ENCODE measurements around the gene TENM4. TPM values are rescaled to one million over a fixed set of nuclear protein-coding genes. Genes with fewer than 3 reads are reported as not detected.

Gene TENM4
- total RNA-seq, 2 experiments from 2014 or later: not detected

DNA sequence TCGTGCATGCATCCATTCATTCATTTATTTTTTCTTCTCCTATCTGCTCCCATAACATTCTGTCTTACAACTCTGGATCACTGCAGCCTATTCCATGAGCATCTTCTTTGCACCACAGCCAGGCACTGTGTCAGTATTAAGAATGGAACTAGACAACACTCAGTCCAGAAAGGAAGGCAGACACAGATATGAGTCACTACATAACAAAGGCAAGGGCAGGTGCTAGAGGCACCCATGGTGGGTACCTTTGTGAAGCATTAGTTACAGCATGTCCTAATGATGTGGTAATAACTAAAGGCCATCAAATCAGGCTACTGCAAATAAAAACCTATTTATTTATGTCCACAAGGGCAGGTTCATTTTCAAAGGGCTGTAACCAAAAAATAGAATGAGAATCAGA is 28.1 kb downstream of the TENM4 start:
- Mint-ChIP-seq H3K4me3 (no peak overlapping the region), H3K9me3 (peaks cover 7% of the 10 kb centered on the region), H3K27me3 (peaks cover 3% of the 10 kb centered on the region), H3K27ac (no peak overlapping the region), H3K36me3 (no peaks in the 10 kb centered on the region), H3K4me1 (ENCODE audit: low read depth) (no peaks in the 10 kb centered on the region)
- POLR2A ChIA-PET: no interaction called here
- no peak for DNase-seq
- CTCF ChIA-PET: no interaction called here
- intact Hi-C loops (cut with micrococcal nuclease): no loop called here

DNA sequence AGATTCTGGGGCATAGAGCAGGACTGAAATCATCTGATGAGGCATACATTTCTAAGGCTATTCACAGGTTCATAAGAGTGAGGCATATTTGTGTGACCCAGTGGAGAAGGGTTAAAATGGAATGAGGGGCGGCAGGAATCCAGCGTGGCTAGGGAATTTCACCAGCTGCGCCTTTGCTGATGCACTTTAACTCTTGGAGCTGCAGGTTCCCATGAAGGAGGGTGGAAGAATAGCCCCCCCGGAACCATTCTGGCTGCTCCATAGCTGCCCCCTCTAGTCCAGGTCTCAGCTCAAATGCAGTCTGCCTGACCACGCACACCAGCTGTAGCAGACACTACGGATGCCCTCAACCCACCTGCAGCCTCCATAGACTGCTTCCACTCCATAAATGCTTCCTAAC is 31.5 kb downstream of the TENM4 start:
- Mint-ChIP-seq H3K27ac (no peak overlapping the region), H3K4me1 (ENCODE audit: low read depth) (no peaks in the 10 kb centered on the region), H3K4me3 (no peak overlapping the region), H3K9me3 (no peaks in the 10 kb centered on the region), H3K27me3 (peaks cover 3% of the 10 kb centered on the region), H3K36me3 (no peaks in the 10 kb centered on the region)
- POLR2A ChIA-PET: interaction anchor here (0.6 kb wide), 1 partner anchor 284 kb away, joined by 3 read pairs; no protein-coding TSS in a partner anchor
- DNase-seq: no peak
- CTCF ChIA-PET: no interaction called here
- intact Hi-C loops (cut with micrococcal nuclease): no loop called here

DNA sequence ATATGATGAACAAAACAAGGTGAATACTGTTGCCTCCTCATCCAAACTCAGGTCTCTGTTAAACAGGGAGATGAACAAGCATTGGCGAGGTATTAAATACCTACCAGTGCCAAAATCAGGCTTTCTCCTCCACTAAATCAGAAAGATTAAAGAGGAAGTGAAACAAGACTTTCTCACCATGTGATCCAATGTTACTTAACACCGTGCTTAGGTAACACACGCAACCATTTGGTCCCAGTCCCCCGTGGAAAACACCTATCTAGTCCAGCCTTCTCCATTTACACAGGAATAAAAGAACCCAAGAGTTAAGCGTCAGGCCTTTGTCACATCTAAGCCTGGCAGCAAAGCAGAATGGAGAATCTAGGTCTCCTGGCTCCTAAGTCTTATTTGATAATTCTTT is 34.5 kb downstream of the TENM4 start:
- Mint-ChIP-seq H3K4me1 (ENCODE audit: low read depth) (no peaks in the 10 kb centered on the region), H3K9me3 (no peaks in the 10 kb centered on the region), H3K27me3 (peaks cover 3% of the 10 kb centered on the region), H3K36me3 (no peaks in the 10 kb centered on the region), H3K4me3 (no peak overlapping the region), H3K27ac (no peak overlapping the region)
- DNase-seq: no peak
- intact Hi-C loops (cut with micrococcal nuclease): no loop called here
- ChIA-PET CTCF (no interaction called here), POLR2A (no interaction called here)

DNA sequence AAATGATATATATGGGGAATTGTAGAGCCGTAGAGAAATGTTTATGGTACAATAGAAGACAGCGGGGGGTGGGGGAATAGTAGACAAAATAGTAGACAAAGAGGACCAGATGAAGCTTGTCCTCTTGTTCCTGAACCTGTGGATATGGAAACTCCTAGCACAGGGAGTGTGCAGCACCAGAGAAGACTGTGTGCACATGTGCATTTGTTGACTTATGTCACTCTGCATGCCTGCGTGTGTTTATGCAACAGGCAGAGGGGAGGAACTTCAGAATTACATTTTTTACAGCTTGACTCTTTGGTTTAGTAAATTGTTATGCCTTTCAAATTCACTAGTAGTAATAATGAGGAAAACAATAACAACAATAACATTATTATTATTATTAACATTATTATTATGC is 36.0 kb downstream of the TENM4 start:
- DNase-seq: no peak
- Mint-ChIP-seq H3K9me3 (no peaks in the 10 kb centered on the region), H3K4me1 (ENCODE audit: low read depth) (no peaks in the 10 kb centered on the region), H3K36me3 (no peaks in the 10 kb centered on the region), H3K4me3 (no peak overlapping the region), H3K27me3 (no peaks in the 10 kb centered on the region), H3K27ac (no peak overlapping the region)
- ChIA-PET CTCF (no interaction called here), POLR2A (no interaction called here)
- intact Hi-C loops (cut with micrococcal nuclease): no loop called here

DNA sequence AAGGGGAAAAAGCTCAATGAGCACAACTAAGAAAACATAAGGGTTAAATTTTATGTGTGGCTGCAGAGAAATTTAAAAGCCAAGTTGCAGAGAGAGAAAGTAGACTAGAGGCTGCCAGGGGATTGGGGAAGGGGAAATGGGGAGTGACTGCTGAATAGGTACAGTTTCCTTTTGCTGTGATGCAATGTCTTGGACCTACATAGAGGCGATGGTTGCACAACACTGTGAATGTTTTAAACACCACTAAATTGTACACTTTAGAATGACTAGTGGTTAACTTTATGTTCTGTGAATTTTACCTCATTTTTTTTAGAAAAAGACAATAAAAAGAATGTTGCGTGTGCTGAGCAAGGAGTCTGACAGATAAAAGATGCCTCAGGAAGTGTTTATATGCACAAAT is 36.5 kb downstream of the TENM4 start:
- no peak overlapping the region for H3K27ac Mint-ChIP-seq
- H3K9me3 Mint-ChIP-seq: no peaks in the 10 kb centered on the region
- POLR2A ChIA-PET: no interaction called here
- CTCF ChIA-PET: no interaction called here
- DNase-seq: no peak
- intact Hi-C loops (cut with micrococcal nuclease): no loop called here
- H3K4me1 Mint-ChIP-seq (ENCODE audit: low read depth): no peaks in the 10 kb centered on the region
- H3K4me3 Mint-ChIP-seq: no peak overlapping the region
- no peaks in the 10 kb centered on the region for H3K27me3 Mint-ChIP-seq
- no peaks in the 10 kb centered on the region for H3K36me3 Mint-ChIP-seq

DNA sequence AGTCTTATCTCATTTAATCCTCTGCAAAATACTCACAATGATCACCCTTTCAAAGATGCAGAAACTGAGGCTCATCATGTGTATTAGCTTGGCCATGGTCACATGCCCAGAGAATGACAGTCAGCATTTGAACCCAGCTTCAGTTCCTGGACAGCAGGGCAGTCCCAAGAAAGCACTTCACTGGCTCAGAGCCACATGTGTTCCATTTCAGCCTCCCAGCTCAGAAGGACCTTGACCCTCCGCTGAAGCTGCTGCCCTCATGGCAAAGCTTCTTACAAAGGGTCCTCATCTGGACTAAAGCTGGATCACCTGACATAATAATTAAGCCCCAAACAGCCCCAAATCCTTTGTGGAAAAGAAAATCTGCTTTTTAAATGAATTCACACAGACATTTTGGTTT is 37.0 kb downstream of the TENM4 start:
- Mint-ChIP-seq H3K4me3 (no peak overlapping the region), H3K36me3 (no peaks in the 10 kb centered on the region), H3K27ac (no peak overlapping the region), H3K9me3 (no peaks in the 10 kb centered on the region), H3K4me1 (ENCODE audit: low read depth) (no peaks in the 10 kb centered on the region), H3K27me3 (no peaks in the 10 kb centered on the region)
- no peak for DNase-seq
- ChIA-PET CTCF (no interaction called here), POLR2A (no interaction called here)
- intact Hi-C loops (cut with micrococcal nuclease): no loop called here

DNA sequence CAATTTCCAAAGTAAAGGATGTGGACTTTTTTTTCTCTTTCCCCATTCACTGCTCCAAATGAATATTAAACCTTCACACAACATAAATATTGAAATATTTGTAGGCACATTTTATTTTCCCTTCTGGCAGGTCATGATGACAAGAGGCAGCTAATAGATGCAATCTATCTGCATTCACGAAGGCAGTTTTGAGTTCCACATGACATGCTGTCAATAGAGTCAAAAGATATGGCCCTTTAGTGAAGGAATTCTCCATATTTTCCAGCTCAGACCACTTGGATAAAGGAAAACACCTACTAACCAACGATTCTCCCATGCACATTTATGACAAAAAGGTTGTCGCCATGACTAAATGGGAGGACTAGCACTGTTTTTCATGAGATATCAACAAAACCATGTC is 37.9 kb downstream of the TENM4 start:
- no peak overlapping the region for H3K27ac Mint-ChIP-seq
- ChIA-PET POLR2A (no interaction called here), CTCF (no interaction called here)
- no peaks in the 10 kb centered on the region for H3K27me3 Mint-ChIP-seq
- no peak for DNase-seq
- no peaks in the 10 kb centered on the region for H3K36me3 Mint-ChIP-seq
- no peaks in the 10 kb centered on the region for H3K4me1 Mint-ChIP-seq (ENCODE audit: low read depth)
- no peaks in the 10 kb centered on the region for H3K9me3 Mint-ChIP-seq
- H3K4me3 Mint-ChIP-seq: no peak overlapping the region
- intact Hi-C loops (cut with micrococcal nuclease): no loop called here

DNA sequence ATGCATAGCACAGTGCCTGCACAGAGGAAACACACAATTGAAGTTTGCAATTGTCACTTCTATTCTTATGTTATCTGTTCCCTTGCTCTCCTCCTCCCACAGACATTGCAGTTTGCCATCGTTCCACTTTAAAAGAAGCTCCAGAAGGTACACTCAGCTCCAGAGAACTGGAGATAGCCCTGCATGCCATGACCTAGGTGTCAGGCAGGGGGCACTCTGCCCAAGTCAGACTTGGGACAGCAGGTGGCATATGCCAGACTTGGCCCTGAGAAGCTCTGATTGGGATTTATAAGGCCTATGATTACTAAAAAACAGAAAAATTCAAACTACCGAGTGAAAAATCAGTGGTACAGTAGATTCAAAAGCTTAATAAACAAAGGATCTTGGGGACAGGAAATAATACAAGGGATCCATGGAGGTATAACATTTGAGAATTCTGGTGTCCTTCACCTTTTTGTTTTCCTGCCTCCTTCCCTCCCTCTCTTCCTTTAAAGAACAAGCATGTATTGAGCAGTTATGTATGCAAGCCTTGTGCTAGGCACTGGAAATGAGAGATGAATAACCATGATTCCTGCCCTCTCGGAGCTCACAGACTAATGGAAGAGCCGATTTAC is 40.0 kb downstream of the TENM4 start:
- peak; percentile 22 for DNase-seq
- Mint-ChIP-seq H3K4me1 (ENCODE audit: low read depth) (no peaks in the 10 kb centered on the region), H3K36me3 (no peaks in the 10 kb centered on the region), H3K27ac (no peak overlapping the region), H3K4me3 (no peak overlapping the region), H3K27me3 (no peaks in the 10 kb centered on the region), H3K9me3 (no peaks in the 10 kb centered on the region)
- intact Hi-C loops (cut with micrococcal nuclease): no loop called here
- ChIA-PET CTCF (interaction anchor here (1.1 kb wide), 2 partner anchors 10 to 97 kb away, joined by 3 read pairs; no protein-coding TSS in a partner anchor), POLR2A (no interaction called here)

DNA sequence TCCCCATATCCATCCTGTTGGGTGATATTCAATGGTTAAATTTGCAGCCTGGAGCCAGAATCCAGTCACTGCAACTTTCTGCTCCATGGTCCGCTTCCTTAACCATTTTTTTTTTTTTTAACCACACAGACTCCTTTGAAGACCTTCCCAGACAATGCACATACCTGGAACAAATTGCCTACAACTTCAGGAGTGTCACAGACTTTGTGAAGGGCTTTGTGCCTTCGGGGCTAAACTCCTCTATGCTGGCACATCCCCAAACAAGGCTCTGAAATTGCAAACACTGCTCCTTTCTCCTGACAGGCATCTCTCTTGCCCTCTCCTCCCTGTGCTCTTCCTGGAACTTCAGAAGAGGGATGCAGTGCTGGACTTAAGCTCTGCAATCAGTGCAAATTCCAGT is 40.6 kb downstream of the TENM4 start:
- DNase-seq: no peak
- CTCF ChIA-PET: interaction anchor here (1.1 kb wide), 2 partner anchors 11 to 97 kb away, joined by 3 read pairs; no protein-coding TSS in a partner anchor
- intact Hi-C loops (cut with micrococcal nuclease): no loop called here
- POLR2A ChIA-PET: no interaction called here
- Mint-ChIP-seq H3K4me3 (no peak overlapping the region), H3K9me3 (no peaks in the 10 kb centered on the region), H3K27me3 (no peaks in the 10 kb centered on the region), H3K4me1 (ENCODE audit: low read depth) (no peaks in the 10 kb centered on the region), H3K36me3 (no peaks in the 10 kb centered on the region), H3K27ac (no peak overlapping the region)

DNA sequence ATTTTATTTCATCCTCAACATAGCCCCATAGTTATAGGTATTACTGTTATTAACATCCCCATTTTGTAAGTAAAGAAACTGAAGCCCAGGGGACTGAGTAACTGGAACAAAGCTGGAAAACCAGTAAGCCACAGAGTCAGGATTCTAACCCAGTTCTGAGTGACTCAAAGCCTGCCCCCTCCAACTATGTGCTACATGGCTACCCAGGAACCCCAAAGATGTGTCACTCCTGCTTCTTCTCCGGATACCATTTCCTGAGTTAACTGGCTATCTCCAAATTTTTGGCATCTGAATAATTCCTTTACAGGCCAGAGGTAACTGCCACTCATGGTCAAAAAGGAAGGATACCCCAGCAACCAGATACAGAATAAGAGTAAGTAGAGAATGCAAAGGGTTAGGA is 43.6 kb downstream of the TENM4 start:
- Mint-ChIP-seq H3K27me3 (no peaks in the 10 kb centered on the region), H3K9me3 (no peaks in the 10 kb centered on the region), H3K27ac (no peak overlapping the region), H3K36me3 (no peaks in the 10 kb centered on the region), H3K4me3 (no peak overlapping the region), H3K4me1 (ENCODE audit: low read depth) (no peaks in the 10 kb centered on the region)
- DNase-seq: no peak
- ChIA-PET CTCF (no interaction called here), POLR2A (no interaction called here)
- intact Hi-C loops (cut with micrococcal nuclease): no loop called here

DNA sequence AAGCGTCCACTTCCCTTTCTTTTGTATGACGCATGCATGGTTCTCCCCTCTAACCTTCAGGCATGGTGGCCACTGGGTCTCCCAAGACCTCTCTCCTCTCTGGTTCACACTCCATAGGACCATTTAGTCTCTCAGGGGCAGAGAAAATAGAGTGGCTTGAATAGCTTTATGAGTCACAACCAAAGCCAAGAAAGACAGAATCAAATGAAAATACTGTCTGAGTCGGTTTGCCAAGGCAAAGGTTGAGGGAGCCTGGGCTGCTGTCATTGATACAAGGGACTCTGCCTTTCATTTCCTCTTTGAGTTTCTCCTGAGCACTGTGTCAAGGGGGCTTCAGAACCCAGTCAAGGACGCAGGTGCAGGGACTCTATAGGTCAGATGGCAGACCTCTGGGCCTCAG is 44.2 kb downstream of the TENM4 start:
- POLR2A ChIA-PET: no interaction called here
- H3K36me3 Mint-ChIP-seq: no peaks in the 10 kb centered on the region
- CTCF ChIA-PET: no interaction called here
- no peak for DNase-seq
- H3K27me3 Mint-ChIP-seq: no peaks in the 10 kb centered on the region
- H3K9me3 Mint-ChIP-seq: no peaks in the 10 kb centered on the region
- H3K27ac Mint-ChIP-seq: no peak overlapping the region
- H3K4me3 Mint-ChIP-seq: no peak overlapping the region
- intact Hi-C loops (cut with micrococcal nuclease): no loop called here
- no peaks in the 10 kb centered on the region for H3K4me1 Mint-ChIP-seq (ENCODE audit: low read depth)

DNA sequence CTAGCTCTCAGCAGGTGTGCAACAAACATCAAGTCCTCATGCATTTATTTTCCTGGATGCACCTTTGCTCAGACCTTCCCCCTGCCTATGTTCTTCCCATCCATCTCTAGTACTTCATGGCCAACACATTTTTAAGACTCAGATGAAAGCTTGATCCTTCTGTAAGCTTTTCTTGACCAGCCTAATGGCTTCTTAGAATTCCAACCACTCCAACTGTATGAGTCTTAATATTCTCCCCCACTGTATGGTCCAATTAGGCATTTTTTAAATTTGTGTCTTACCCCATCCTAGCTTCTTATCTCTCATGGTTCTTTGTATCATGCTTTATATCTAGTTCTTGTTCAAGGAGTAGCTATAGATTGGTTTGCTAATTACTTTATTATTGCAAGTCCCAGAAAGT is 44.8 kb downstream of the TENM4 start:
- H3K27ac Mint-ChIP-seq: no peak overlapping the region
- H3K27me3 Mint-ChIP-seq: no peaks in the 10 kb centered on the region
- intact Hi-C loops (cut with micrococcal nuclease): no loop called here
- DNase-seq: no peak
- CTCF ChIA-PET: no interaction called here
- POLR2A ChIA-PET: no interaction called here
- H3K36me3 Mint-ChIP-seq: no peaks in the 10 kb centered on the region
- no peaks in the 10 kb centered on the region for H3K9me3 Mint-ChIP-seq
- no peaks in the 10 kb centered on the region for H3K4me1 Mint-ChIP-seq (ENCODE audit: low read depth)
- H3K4me3 Mint-ChIP-seq: no peak overlapping the region

DNA sequence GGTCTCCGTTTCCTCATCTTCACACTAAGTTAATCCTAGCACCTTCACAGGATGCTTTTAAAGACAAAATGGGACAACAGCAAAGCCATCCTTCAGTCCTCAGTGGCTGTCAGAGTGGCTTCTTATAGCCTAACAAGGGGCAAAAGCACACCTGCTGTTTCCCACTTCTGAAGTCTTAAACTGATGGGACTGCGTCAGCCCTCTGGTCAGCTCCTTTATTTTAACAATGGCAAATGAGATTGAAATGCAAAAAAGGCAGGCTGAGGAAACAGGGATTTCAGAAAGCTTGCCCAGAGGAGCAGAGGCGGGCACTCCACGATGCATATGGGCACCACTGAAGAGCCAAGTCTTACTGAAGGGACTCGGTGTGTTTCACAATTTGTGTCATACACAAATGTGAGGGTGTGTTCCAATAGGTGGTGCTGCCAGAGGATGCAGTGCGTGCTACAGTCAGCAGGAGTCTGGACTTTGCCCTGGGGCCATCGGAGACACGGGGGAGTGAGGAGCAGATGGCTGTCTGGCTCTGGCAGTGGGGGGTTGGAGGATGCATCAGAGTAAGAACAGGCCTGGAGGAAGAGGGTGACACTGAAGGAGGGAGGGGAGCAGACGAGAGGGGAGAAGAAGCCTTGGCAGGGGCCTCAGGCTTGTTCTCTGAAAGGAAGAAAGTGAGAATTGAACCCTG is 47.3 kb downstream of the TENM4 start:
- ChIA-PET CTCF (no interaction called here), POLR2A (no interaction called here)
- H3K36me3 Mint-ChIP-seq: no peaks in the 10 kb centered on the region
- no peak for DNase-seq
- H3K4me1 Mint-ChIP-seq (ENCODE audit: low read depth): no peaks in the 10 kb centered on the region
- H3K9me3 Mint-ChIP-seq: no peaks in the 10 kb centered on the region
- H3K27ac Mint-ChIP-seq: no peak overlapping the region
- H3K4me3 Mint-ChIP-seq: no peak overlapping the region
- intact Hi-C loops (cut with micrococcal nuclease): no loop called here
- H3K27me3 Mint-ChIP-seq: no peaks in the 10 kb centered on the region
